Breast epithelium (tissue), 4 donors: ENCODE measurements around the gene TTC28. TPM values are rescaled to one million over a fixed set of nuclear protein-coding genes. Genes with fewer than 3 reads are reported as not detected.

Source experiments
- DNase-seq, 2 donors: peaks; one replicate each; pipeline ENCODE4 v3.0.0-alpha.2; 2019; ENCODE audit warnings: low spot score in 2 of 2
- H3K27ac ChIP-seq, 2 donors: fragments of 200-600 bp; sonication (generic) in 1 of 2; one replicate each; pipeline ENCODE4 v1.5.1; 2016 to 2019; ENCODE audit warnings: mild to moderate bottlenecking in 1 of 2
- H3K27me3 ChIP-seq, 2 donors: fragments of 200-600 bp; sonication (generic) in 1 of 2; one replicate each; pipeline versions ENCODE4 v1.5.1 to v1.6.0; 2017 to 2019; ENCODE audit warnings: control low read depth in 1 of 2, mild to moderate bottlenecking in 1 of 2
- H3K36me3 ChIP-seq: fragments of 200-600 bp; one replicate; pipeline ENCODE4 v1.5.1; 2019
- H3K4me1 ChIP-seq, 2 donors: fragments of 200-600 bp; sonication (generic); one replicate each; pipeline ENCODE4 v1.5.1; 2016 to 2019; ENCODE audit warnings: control low read depth in 1 of 2
- H3K4me3 ChIP-seq, 3 donors: fragments of 200-600 bp; sonication (generic); 1 replicate in 2 of 3; 2 replicates in 1 of 3; pipeline ENCODE4 v1.5.1; 2016 to 2019; ENCODE audit warnings: mild to moderate bottlenecking in 3 of 3, moderate library complexity in 2 of 3
- H3K9me3 ChIP-seq, 2 donors: fragments of 200-600 bp; sonication (generic) in 1 of 2; one replicate each; pipeline ENCODE4 v1.5.1; 2016 to 2019; ENCODE audit warnings: control low read depth in 1 of 2
- POLR2A ChIP-seq: fragments of 450-650 bp; IDR thresholded peaks from one replicate; pipeline ENCODE4 v1.6.1; 2016; ENCODE audit warnings: antibody characterized with exemption, mild to moderate bottlenecking, moderate library complexity
- POLR2AphosphoS5 ChIP-seq, 3 donors: sonication (generic); formaldehyde crosslinking; IDR thresholded peaks; one replicate each; pipeline ENCODE4 v1.6.1; 2017; ENCODE audit warnings: antibody characterized with exemption in 3 of 3
- intact Hi-C: fragments of 100-400 bp; cut with DNase I; formaldehyde crosslinking; loops from one replicate; pipeline ENCODE4 v1.15.1; 2023; ENCODE audit warnings: low total_unique reads
- total RNA-seq, 3 donors: library from RNA; depleted of rRNA; stranded (reverse); fragments of >200 nt; gene quantifications; one replicate each; pipeline ENCODE4 v1.1.0, GENCODE V29; 2016
- TF ChIP-seq, protein P1 (sequence below), 3 donors: fragments of 450-650 bp; IDR thresholded peaks; one replicate each; pipeline ENCODE4 v1.5.1; 2016 to 2017; ENCODE audit warnings: antibody characterized with exemption in 3 of 3, mild to moderate bottlenecking in 3 of 3, moderate library complexity in 3 of 3

TTC28 gene
- total RNA-seq, 3 donors from 2014 or later: 33.5 to 43.3 (median 40.2) TPM

DNA sequence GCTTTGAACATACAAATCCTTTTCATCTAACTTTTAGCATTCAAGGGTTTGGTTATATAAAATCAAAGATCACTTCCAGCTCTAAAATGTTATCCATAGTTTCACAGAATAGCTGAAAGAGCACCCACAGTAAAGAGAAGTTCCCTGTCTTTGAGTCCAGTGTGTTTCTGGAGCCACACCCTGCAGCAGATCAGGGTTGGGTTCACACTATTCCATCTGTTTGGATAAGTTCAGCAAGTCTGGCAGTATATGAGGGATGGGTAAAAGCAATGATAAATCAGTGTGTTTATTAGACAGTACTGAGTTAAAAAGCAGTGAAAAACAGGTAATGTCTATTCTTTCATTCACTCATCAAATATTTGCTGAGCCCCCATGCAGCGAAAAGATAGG, 624.8 kb downstream of the TTC28 start:
- no peak for DNase-seq
- no peak overlapping the region for H3K4me3 ChIP-seq
- H3K36me3 ChIP-seq: no peaks in the 10 kb centered on the region
- no peaks in the 10 kb centered on the region for H3K27me3 ChIP-seq
- H3K27ac ChIP-seq: no peak overlapping the region
- no peaks in the 10 kb centered on the region for H3K9me3 ChIP-seq
- TF ChIP-seq POLR2A: no peak
- TF ChIP-seq, protein P1, sequence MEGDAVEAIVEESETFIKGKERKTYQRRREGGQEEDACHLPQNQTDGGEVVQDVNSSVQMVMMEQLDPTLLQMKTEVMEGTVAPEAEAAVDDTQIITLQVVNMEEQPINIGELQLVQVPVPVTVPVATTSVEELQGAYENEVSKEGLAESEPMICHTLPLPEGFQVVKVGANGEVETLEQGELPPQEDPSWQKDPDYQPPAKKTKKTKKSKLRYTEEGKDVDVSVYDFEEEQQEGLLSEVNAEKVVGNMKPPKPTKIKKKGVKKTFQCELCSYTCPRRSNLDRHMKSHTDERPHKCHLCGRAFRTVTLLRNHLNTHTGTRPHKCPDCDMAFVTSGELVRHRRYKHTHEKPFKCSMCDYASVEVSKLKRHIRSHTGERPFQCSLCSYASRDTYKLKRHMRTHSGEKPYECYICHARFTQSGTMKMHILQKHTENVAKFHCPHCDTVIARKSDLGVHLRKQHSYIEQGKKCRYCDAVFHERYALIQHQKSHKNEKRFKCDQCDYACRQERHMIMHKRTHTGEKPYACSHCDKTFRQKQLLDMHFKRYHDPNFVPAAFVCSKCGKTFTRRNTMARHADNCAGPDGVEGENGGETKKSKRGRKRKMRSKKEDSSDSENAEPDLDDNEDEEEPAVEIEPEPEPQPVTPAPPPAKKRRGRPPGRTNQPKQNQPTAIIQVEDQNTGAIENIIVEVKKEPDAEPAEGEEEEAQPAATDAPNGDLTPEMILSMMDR (IDR thresholded peaks at IDR 0.05): no peak
- TF ChIP-seq POLR2AphosphoS5 (IDR thresholded peaks at IDR 0.05): no peak
- intact Hi-C loops: loop anchor here (10.0 kb wide), 1 partner anchor 390 kb away; no protein-coding TSS in a partner anchor
- H3K4me1 ChIP-seq: no peaks in the 10 kb centered on the region

DNA sequence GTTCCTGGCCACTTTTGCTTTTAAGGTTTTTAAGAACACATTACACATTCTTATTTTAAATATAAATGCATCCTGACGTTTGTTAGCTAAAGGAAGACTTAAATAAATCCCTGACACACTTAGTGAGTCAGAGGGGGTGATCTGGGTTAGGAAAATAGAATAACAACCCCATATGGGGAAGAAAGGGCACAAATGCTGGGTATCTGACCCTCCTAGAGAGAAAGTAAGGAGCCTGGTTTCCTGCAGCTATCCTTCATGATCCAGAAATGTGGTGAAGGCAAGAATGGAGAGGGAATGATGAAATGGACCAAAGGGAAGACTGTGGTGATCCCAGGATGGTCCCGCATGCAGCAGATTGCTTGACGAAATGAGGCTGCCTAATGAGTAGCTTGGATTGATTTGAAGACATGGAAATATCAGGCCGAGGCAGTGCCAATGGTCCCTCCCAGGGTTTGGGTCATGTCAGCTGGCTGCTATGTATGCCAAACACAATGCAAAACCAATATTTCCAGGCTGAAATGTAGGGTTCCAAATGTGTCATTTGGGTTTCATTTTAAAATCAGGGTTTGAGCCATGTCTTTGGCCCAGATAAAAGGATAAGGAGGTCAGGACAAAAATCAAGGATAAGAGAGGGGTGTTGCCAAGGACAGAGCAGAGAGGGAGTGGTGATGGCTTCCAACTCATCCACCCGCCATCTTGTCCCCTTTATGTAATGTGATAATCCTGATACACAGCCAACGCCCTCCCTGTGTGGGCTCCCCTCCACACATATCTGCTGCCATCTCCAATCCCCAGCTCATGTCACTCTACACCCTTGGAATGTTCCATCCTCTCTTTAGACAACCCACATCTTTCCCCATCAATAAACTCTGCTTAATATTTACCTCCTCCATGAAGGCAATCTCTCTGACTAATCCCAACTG, 625.5 kb downstream of the TTC28 start:
- H3K27me3 ChIP-seq: no peaks in the 10 kb centered on the region
- H3K4me1 ChIP-seq: no peaks in the 10 kb centered on the region
- no peaks in the 10 kb centered on the region for H3K36me3 ChIP-seq
- DNase-seq: no peak
- H3K9me3 ChIP-seq: no peaks in the 10 kb centered on the region
- no peak overlapping the region for H3K4me3 ChIP-seq
- no peak for TF ChIP-seq POLR2AphosphoS5 (IDR thresholded peaks at IDR 0.05)
- TF ChIP-seq, protein P1 (IDR thresholded peaks at IDR 0.05): no peak
- no peak for TF ChIP-seq POLR2A
- intact Hi-C loops: loop anchor here (10.0 kb wide), 1 partner anchor 391 kb away; no protein-coding TSS in a partner anchor
- no peak overlapping the region for H3K27ac ChIP-seq

DNA sequence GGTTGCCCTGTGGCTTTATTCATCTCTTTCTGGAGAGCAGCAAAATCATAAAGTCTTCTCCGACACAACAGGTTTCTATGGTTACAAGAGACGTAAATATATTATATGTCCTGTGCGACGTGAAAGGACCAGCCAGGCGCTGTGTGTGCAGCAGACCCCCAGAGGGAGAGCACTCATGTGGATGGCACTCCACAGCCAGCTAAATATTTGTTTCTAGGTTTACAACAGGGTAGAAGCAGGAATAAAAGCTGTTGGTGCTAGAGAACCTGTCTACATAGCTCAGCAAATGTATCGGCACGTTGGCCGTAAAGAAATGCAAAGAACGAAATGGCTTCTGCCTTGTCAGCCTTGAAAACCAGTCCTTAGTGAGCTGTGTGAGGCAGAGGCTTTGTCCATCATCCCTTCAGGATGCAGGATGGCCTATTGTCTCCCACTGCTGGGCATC, 626.8 kb downstream of the TTC28 start:
- Histone ChIP-seq H3K9me3 (no peaks in the 10 kb centered on the region), H3K27me3 (no peaks in the 10 kb centered on the region), H3K36me3 (no peaks in the 10 kb centered on the region), H3K27ac (no peak overlapping the region), H3K4me1 (no peaks in the 10 kb centered on the region), H3K4me3 (no peak overlapping the region)
- intact Hi-C loops: loop anchor here (10.0 kb wide), 1 partner anchor 392 kb away; no protein-coding TSS in a partner anchor
- no peak for DNase-seq
- TF ChIP-seq POLR2AphosphoS5 (IDR thresholded peaks at IDR 0.05) (no peak), POLR2A (no peak)
- TF ChIP-seq, protein P1 (IDR thresholded peaks at IDR 0.05): no peak

DNA sequence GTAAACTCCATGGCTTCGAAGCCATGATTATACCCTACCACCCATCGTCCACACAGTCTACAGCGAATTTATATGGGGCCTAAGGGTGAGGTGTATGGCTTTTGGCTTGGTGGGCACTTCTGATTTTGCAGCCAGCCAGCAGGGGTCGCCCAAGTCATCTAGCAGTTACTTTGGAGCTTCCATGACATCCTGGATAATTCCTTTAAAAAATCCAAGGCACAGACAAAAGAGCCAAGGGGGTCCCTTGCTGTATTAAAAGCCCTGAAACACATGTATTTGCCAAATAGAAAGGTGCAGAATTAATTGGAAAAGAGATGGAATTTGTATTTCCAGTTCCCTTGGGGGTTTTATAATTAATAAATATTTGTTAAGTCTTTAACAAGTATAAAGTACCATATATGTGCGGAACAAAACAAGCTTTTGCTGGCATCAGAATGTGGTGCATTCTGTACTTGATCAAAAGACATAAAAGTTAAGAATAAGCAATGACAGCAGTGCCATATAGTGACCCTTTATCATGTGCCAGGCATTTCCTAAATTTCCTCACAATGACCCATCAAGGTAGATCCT, 627.8 kb downstream of the TTC28 start:
- no peak overlapping the region for H3K4me3 ChIP-seq
- peak in 1 of 2 donors; percentile 37 for DNase-seq
- no peak overlapping the region for H3K27ac ChIP-seq
- no peaks in the 10 kb centered on the region for H3K27me3 ChIP-seq
- no peaks in the 10 kb centered on the region for H3K9me3 ChIP-seq
- TF ChIP-seq POLR2A: no peak
- TF ChIP-seq, protein P1 (IDR thresholded peaks at IDR 0.05): peak; percentile 31 to 79 (median 73)
- intact Hi-C loops: loop anchor here (10.0 kb wide), 1 partner anchor 393 kb away; no protein-coding TSS in a partner anchor
- no peaks in the 10 kb centered on the region for H3K4me1 ChIP-seq
- no peaks in the 10 kb centered on the region for H3K36me3 ChIP-seq
